ENCODE data around the gene BACH2. TPM values are rescaled to one million over a fixed set of nuclear protein-coding genes. Genes with fewer than 3 reads are reported as not detected.

Gene BACH2
- 3.6 and 4.4 TPM in 2 replicates for total RNA-seq

- Histone ChIP-seq H3K27ac (ENCODE audit: low read depth, low read length) (no peak within 1 kb of the TSS), H2AFZ (ENCODE audit: low read length) (peak within 1 kb of the TSS; percentile 53), H3K9me3 (ENCODE audit: low read depth, low read length) (no peaks in the 10 kb centered on the region), H3K4me2 (ENCODE audit: insufficient read depth, low read length) (peak within 1 kb of the TSS; percentile 86), H3K4me1 (ENCODE audit: insufficient read depth, low read length) (no peaks in the 10 kb centered on the region), H3K79me2 (ENCODE audit: insufficient read depth, low read length) (no peaks in the 10 kb centered on the region), H4K20me1 (ENCODE audit: insufficient read depth, low read length) (no peaks in the 10 kb centered on the region), H3K4me3 (ENCODE audit: insufficient read depth, low read length) (peak within 1 kb of the TSS; percentile 73), H3K27me3 (ENCODE audit: insufficient read depth, low read length) (peaks cover 58% of the 10 kb centered on the region), H3K36me3 (ENCODE audit: insufficient read depth, low read length) (no peaks in the 10 kb centered on the region)
- peak; percentile 98 for DNase-seq (ENCODE audit: insufficient read length, low spot score, missing footprints)
- no peak for TF ChIP-seq CTCF (IDR thresholded peaks at IDR 0.05; ENCODE audit: extremely low read depth, low read depth, low read length)
Measured at GRCh38 chr6:90296341-90297114, at the start of gene BACH2. BACH2 (minus strand) TSS chr6:90296843; CDS start chr6:90008844, 287,999 bp downstream.

GRCh38 chr6:90343576-90343975 lies 46.9 kb upstream of the BACH2 start:
- Histone ChIP-seq H3K79me2 (ENCODE audit: insufficient read depth, low read length) (no peaks in the 10 kb centered on the region), H2AFZ (ENCODE audit: low read length) (no peak overlapping the region), H3K9me3 (ENCODE audit: low read depth, low read length) (no peaks in the 10 kb centered on the region), H3K36me3 (ENCODE audit: insufficient read depth, low read length) (no peaks in the 10 kb centered on the region), H3K4me3 (ENCODE audit: insufficient read depth, low read length) (no peak overlapping the region), H3K27me3 (ENCODE audit: insufficient read depth, low read length) (peaks cover 26% of the 10 kb centered on the region), H3K4me1 (ENCODE audit: insufficient read depth, low read length) (peaks cover 2% of the 10 kb centered on the region), H3K27ac (ENCODE audit: low read depth, low read length) (no peak overlapping the region), H4K20me1 (ENCODE audit: insufficient read depth, low read length) (no peaks in the 10 kb centered on the region), H3K4me2 (ENCODE audit: insufficient read depth, low read length) (no peak overlapping the region)
- no peak for DNase-seq (ENCODE audit: insufficient read length, low spot score, missing footprints)
- TF ChIP-seq CTCF (IDR thresholded peaks at IDR 0.05; ENCODE audit: extremely low read depth, low read depth, low read length): peak; percentile 29

GRCh38 chr6:90338409-90338808 lies 41.8 kb upstream of the BACH2 start:
- H2AFZ ChIP-seq (ENCODE audit: low read length): no peak overlapping the region
- no peaks in the 10 kb centered on the region for H3K27me3 ChIP-seq (ENCODE audit: insufficient read depth, low read length)
- no peaks in the 10 kb centered on the region for H4K20me1 ChIP-seq (ENCODE audit: insufficient read depth, low read length)
- no peaks in the 10 kb centered on the region for H3K36me3 ChIP-seq (ENCODE audit: insufficient read depth, low read length)
- no peaks in the 10 kb centered on the region for H3K9me3 ChIP-seq (ENCODE audit: low read depth, low read length)
- no peak overlapping the region for H3K27ac ChIP-seq (ENCODE audit: low read depth, low read length)
- H3K79me2 ChIP-seq (ENCODE audit: insufficient read depth, low read length): no peaks in the 10 kb centered on the region
- no peak overlapping the region for H3K4me2 ChIP-seq (ENCODE audit: insufficient read depth, low read length)
- H3K4me1 ChIP-seq (ENCODE audit: insufficient read depth, low read length): peaks cover 4% of the 10 kb centered on the region
- no peak for TF ChIP-seq CTCF (IDR thresholded peaks at IDR 0.05; ENCODE audit: extremely low read depth, low read depth, low read length)
- no peak overlapping the region for H3K4me3 ChIP-seq (ENCODE audit: insufficient read depth, low read length)
- DNase-seq (ENCODE audit: insufficient read length, low spot score, missing footprints): no peak

GRCh38 chr6:90336388-90336947 lies 39.8 kb upstream of the BACH2 start:
- no peaks in the 10 kb centered on the region for H3K27me3 ChIP-seq (ENCODE audit: insufficient read depth, low read length)
- TF ChIP-seq CTCF (IDR thresholded peaks at IDR 0.05; ENCODE audit: extremely low read depth, low read depth, low read length): no peak
- no peak overlapping the region for H2AFZ ChIP-seq (ENCODE audit: low read length)
- no peaks in the 10 kb centered on the region for H3K36me3 ChIP-seq (ENCODE audit: insufficient read depth, low read length)
- peaks cover 4% of the 10 kb centered on the region for H3K4me1 ChIP-seq (ENCODE audit: insufficient read depth, low read length)
- no peak overlapping the region for H3K4me2 ChIP-seq (ENCODE audit: insufficient read depth, low read length)
- H3K79me2 ChIP-seq (ENCODE audit: insufficient read depth, low read length): no peaks in the 10 kb centered on the region
- no peak overlapping the region for H3K4me3 ChIP-seq (ENCODE audit: insufficient read depth, low read length)
- H3K9me3 ChIP-seq (ENCODE audit: low read depth, low read length): no peaks in the 10 kb centered on the region
- DNase-seq (ENCODE audit: insufficient read length, low spot score, missing footprints): no peak
- H3K27ac ChIP-seq (ENCODE audit: low read depth, low read length): no peak overlapping the region
- H4K20me1 ChIP-seq (ENCODE audit: insufficient read depth, low read length): no peaks in the 10 kb centered on the region
